T1000 (cell line): Measurements from ENCODE around the gene LRCH3.
"Not testable (repeated sequence)": the region's sequence is repeated elsewhere in the genome, so short reads cannot be mapped to it uniquely, and the experiment has no call there.

Experiments used
- DNase-seq: peaks from one replicate; lab custom pipeline; 2025; ENCODE audit warnings: mixed read lengths; lab: John Stamatoyannopoulos, UW

LRCH3 gene

GRCh38 chr3:197836244-197836643 lies 45.2 kb downstream of the LRCH3 start:
- no peak for DNase-seq

GRCh38 chr3:197837282-197837681 lies 46.2 kb downstream of the LRCH3 start:
- no peak for DNase-seq

GRCh38 chr3:197841789-197842188 lies 50.7 kb downstream of the LRCH3 start:
- DNase-seq: no peak

- DNase-seq: no peak
These were observed 55.4 kb downstream of the LRCH3 start for GRCh38 chr3:197846491-197846890.

- DNase-seq: no peak
These were observed 56.9 kb downstream of the LRCH3 start for GRCh38 chr3:197847866-197848401.

GRCh38 chr3:197854596-197855343 lies 63.7 kb downstream of the LRCH3 start:
- no peak for DNase-seq

- DNase-seq: no peak
These were observed 64.5 kb downstream of the LRCH3 start for GRCh38 chr3:197855571-197855970.

- no peak for DNase-seq
These were observed 65.3 kb downstream of the LRCH3 start for GRCh38 chr3:197856199-197856816.

- DNase-seq: no peak
These were observed 67.1 kb downstream of the LRCH3 start for GRCh38 chr3:197858133-197858532.

- DNase-seq: no peak
These were observed 67.5 kb downstream of the LRCH3 start for GRCh38 chr3:197858598-197858997.

- DNase-seq: no peak
These were observed 75.0 kb downstream of the LRCH3 start for GRCh38 chr3:197866035-197866434.

- no peak for DNase-seq
These were observed 82.3 kb downstream of the LRCH3 start for GRCh38 chr3:197873329-197873728.

GRCh38 chr3:197874064-197874463 lies 83.0 kb downstream of the LRCH3 start:
- DNase-seq: no peak

GRCh38 chr3:197874653-197875052 lies 83.6 kb downstream of the LRCH3 start:
- no peak for DNase-seq

GRCh38 chr3:197877902-197878301 lies 86.8 kb downstream of the LRCH3 start:
- no peak for DNase-seq

GRCh38 chr3:197878427-197878826 lies 87.4 kb downstream of the LRCH3 start:
- no peak for DNase-seq

- no peak for DNase-seq
These were observed 89.6 kb downstream of the LRCH3 start for GRCh38 chr3:197880491-197881269.

- no peak for DNase-seq
These were observed 90.4 kb downstream of the LRCH3 start for GRCh38 chr3:197881270-197881969.

GRCh38 chr3:197881970-197882338 lies 90.9 kb downstream of the LRCH3 start:
- no peak for DNase-seq

GRCh38 chr3:197882586-197882985 lies 91.5 kb downstream of the LRCH3 start:
- no peak for DNase-seq

- no peak for DNase-seq
These were observed 92.5 kb downstream of the LRCH3 start for GRCh38 chr3:197883541-197883940.

GRCh38 chr3:197884330-197884729 lies 93.3 kb downstream of the LRCH3 start:
- not testable (repeated sequence) for DNase-seq
